Measurements from ENCODE around the gene POC1A. TPM values are rescaled to one million over a fixed set of nuclear protein-coding genes. Genes with fewer than 3 reads are reported as not detected.

POC1A gene
- total and polyA plus RNA-seq, 2 of the 8 experiments (the other 6 are each of a cell fraction or from before 2014, with no cell fraction given), result 35.7 to 39.2 TPM

DNA sequence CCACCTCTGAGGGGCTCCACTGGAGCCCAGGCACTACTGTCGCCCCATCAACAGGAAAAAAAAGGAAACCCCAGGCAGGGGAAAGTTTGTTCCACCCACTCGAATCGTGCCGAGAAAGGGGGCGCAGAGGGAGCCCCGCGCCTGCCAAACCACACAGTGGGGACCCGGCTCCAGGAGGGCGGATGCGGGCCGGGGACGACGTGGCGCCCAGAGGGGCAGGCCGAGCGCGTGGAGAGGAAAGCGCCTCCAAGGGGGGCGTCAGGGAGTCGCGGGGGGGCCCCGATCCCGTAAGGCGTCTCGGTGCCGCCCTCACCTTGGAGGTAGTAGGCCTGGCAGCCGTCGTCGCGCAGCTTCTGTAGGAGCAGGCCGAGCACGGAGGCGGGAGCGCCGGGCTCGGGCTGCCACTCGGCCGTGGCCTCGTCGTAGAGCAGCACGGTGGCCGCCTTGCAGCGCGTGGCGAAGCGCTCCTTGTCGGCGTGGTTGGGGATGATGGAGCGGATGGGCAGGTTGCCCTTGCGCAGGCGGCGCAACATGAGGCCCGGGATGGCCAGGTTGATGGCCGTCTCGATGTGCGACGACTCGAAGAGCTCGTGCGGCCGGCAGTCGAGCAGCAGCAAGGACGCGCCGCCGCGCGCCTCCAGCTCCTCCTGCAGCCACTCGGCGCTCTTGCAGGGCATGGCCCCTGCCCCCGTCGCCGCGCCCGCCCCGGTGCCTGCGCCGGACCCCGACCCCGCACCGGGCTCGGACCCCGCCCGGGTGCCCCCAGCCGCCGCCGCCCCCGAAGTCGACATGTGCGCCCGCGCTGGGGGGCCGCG is 98.5 kb downstream of the POC1A start:
- no peak overlapping the region for H3K4ac ChIP-seq (replicated peaks; ENCODE audit: insufficient read length, low read depth, low read length)
- H2AK5ac ChIP-seq (ENCODE audit: low read depth, low read length), result no peak overlapping the region
- H3K79me2 ChIP-seq (ENCODE audit: control insufficient read depth in 1 of 2, insufficient read depth in 2 of 2, low read length in 2 of 2), result peaks cover 0 to 2% of the 10 kb centered on the region in 2 experiments; a peak in 1 of 4 replicates
- H3K4me1 ChIP-seq (replicated peaks in 1 of 4; ENCODE audit: control insufficient read depth in 3 of 4, insufficient read depth in 4 of 4, low read length in 3 of 4), result peaks cover 0 to 29% (median 17%) of the 10 kb centered on the region in 4 experiments; a peak in 6 of 7 replicates
- peak overlapping the region; percentile 77 to 100 for H3K4me2 ChIP-seq (ENCODE audit: insufficient read depth in 1 of 2, low read depth in 2 of 2, low read length in 2 of 2)
- H4K20me1 ChIP-seq (replicated peaks in 1 of 2; ENCODE audit: control insufficient read depth in 1 of 2, insufficient read depth in 2 of 2, low read length in 2 of 2), result peaks cover 0 to 2% of the 10 kb centered on the region in 2 experiments
- peaks cover 0 to 6% (median 3%) of the 10 kb centered on the region in 4 experiments; a peak in 5 of 8 replicates for H3K36me3 ChIP-seq (ENCODE audit: control insufficient read depth in 2 of 4, insufficient read depth in 4 of 4, low read length in 3 of 4)
- H3K56ac ChIP-seq (replicated peaks; ENCODE audit: insufficient read length, low read depth, low read length), result no peak overlapping the region
- H4K5ac ChIP-seq (ENCODE audit: insufficient read length, low read depth, low read length), result no peak overlapping the region
- ChIA-PET CTCF (ENCODE audit: partially characterized antibody) (interaction anchor here (0.9 to 33.0 kb wide), 14 partner anchors 11 to 90 kb away, joined by 3 to 984 read pairs (median 10); partner anchors contain the start of gene RPL29), POLR2A (ENCODE audit: partially characterized antibody) (interaction anchor here (0.6 to 4.1 kb wide), 12 partner anchors 10 to 90 kb away, joined by 3 to 60 read pairs (median 4); partner anchors contain the start of gene RPL29)
- H3K9me3 ChIP-seq (ENCODE audit: insufficient read depth in 2 of 2, low read depth in 1 of 2, low read length in 1 of 2), result no peaks in the 10 kb centered on the region
- H3K79me1 ChIP-seq (ENCODE audit: low read depth, low read length), result no peaks in the 10 kb centered on the region; the same call in 1 of the 2 replicates
- H3K23ac ChIP-seq (ENCODE audit: insufficient read length), result no peak overlapping the region
- H3K4me3 ChIP-seq (ENCODE audit: extremely low read depth in 1 of 4, insufficient read depth in 2 of 4, low read depth in 3 of 4, low read length in 4 of 4), result peak overlapping the region; percentile 46 to 85 (median 55)
- peak overlapping the region; percentile 87 for H4K91ac ChIP-seq (replicated peaks; ENCODE audit: insufficient read length, low read length)
- no peak overlapping the region for H3K14ac ChIP-seq (ENCODE audit: insufficient read length)
- H4K8ac ChIP-seq (ENCODE audit: extremely low read depth, insufficient read depth, low read length), result 0 out of 2 replicates have a peak overlapping the region, but pooled peaks have one; percentile 7
- 4% methylated on average over 44 of the region's 94 CpGs; no CpG with 5 or more reads in 1 of the 2 experiments for WGBS, 2 experiments (ENCODE audit: extremely low coverage in 1 of 2, insufficient coverage in 1 of 2, insufficient read length in 1 of 2, insufficient replicate concordance in 2 of 2, low coverage in 1 of 2, low lambda C conversion rate in 2 of 2, missing lambda C conversion rate in 1 of 2)
- no peak overlapping the region for H2BK5ac ChIP-seq (ENCODE audit: low read depth, low read length)
- peaks cover 21% of the 10 kb centered on the region for H3K23me2 ChIP-seq (ENCODE audit: low read depth, low read length)
- no peak overlapping the region; the same call in 1 of the 2 replicates for H2BK12ac ChIP-seq (ENCODE audit: low read depth, low read length)
- no peak overlapping the region for H3K27ac ChIP-seq (ENCODE audit: low read depth, low read length)
- FAIRE-seq (no peak), DNase-seq (ENCODE audit: low read depth in 1 of 2, low spot score in 2 of 2) (peak in 1 of 2 experiments; percentile 77)
- peak overlapping the region; percentile 83 for H3K18ac ChIP-seq (ENCODE audit: extremely low read depth, low read length)
- no peak overlapping the region; the same call in 1 of the 2 replicates for H2AFZ ChIP-seq (ENCODE audit: low read length)
- H3K27me3 ChIP-seq (replicated peaks in 1 of 4; ENCODE audit: control insufficient read depth in 3 of 4, extremely low read depth in 1 of 4, insufficient read depth in 3 of 4, low read length in 3 of 4), result peaks cover 0 to 21% (median 11%) of the 10 kb centered on the region in 4 experiments; a peak in 6 of 7 replicates
- no peak overlapping the region for H2BK20ac ChIP-seq (ENCODE audit: low read length)
- H2BK15ac ChIP-seq (ENCODE audit: low read length), result peak overlapping the region; percentile 92; the same call in 1 of the 2 replicates
- no peak overlapping the region for H2BK120ac ChIP-seq (replicated peaks; ENCODE audit: low read depth, low read length)
- H3K9ac ChIP-seq (replicated peaks in 1 of 4; ENCODE audit: extremely low read depth in 1 of 4, low read depth in 3 of 4, low read length in 3 of 4), result peak overlapping the region in 3 of 4 experiments; percentile 29 to 67 (median 48); a peak in 5 of 7 replicates
- TF ChIP-seq SIRT6 (IDR thresholded peaks at IDR 0.05; ENCODE audit: low read length), result no peak
- TF ChIP-seq ZNF274 (IDR thresholded peaks at IDR 0.05; ENCODE audit: borderline replicate concordance, extremely low read depth, low read length), result no peak
- no peak for TF ChIP-seq BACH1 (IDR thresholded peaks at IDR 0.05; ENCODE audit: low read length)
- TF ChIP-seq CHD1 (IDR thresholded peaks at IDR 0.05; ENCODE audit: low read depth, low read length), result no peak
- TF ChIP-seq, protein P1, sequence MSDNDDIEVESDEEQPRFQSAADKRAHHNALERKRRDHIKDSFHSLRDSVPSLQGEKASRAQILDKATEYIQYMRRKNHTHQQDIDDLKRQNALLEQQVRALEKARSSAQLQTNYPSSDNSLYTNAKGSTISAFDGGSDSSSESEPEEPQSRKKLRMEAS (IDR thresholded peaks at IDR 0.05), result peak; percentile 95
- TF ChIP-seq KDM4A (IDR thresholded peaks at IDR 0.05; ENCODE audit: low read depth, low read length, severe bottlenecking), result peak; percentile 37
- peak; percentile 28 to 61; a peak in 1 of 4 replicates for TF ChIP-seq SIN3A (conservative IDR thresholded peaks at IDR 0.05 in 1 of 2, IDR thresholded peaks at IDR 0.05 in 1 of 2; ENCODE audit: low read depth in 1 of 2, low read length in 2 of 2)
- no peak for TF ChIP-seq SP2 (IDR thresholded peaks at IDR 0.05; ENCODE audit: low read length)
- peak; percentile 38 to 51; a peak in 3 of 4 replicates for TF ChIP-seq RAD21 (IDR thresholded peaks at IDR 0.05 in 1 of 2, conservative IDR thresholded peaks at IDR 0.05 in 1 of 2; ENCODE audit: low read depth in 2 of 2, low read length in 2 of 2)
- no peak for TF ChIP-seq POLR2A (IDR thresholded peaks at IDR 0.05; ENCODE audit: control extremely low read depth in 1 of 2, low read depth in 2 of 2, low read length in 2 of 2)
- TF ChIP-seq ASH2L (IDR thresholded peaks at IDR 0.05; ENCODE audit: low read length), result no peak

Data from H1 (cell line).